GM18909 (cell line): ENCODE measurements around the gene SLC25A33.
"Not testable (repeated sequence)": the region's sequence is repeated elsewhere in the genome, so short reads cannot be mapped to it uniquely, and the experiment has no call there.

Source experiments
- ATAC-seq: cut with Tn5 transposase; IDR thresholded peaks from one replicate; pipeline ENCODE4 v1.9.1; 2021; ENCODE audit warnings: mild to moderate bottlenecking; ENCODE audit not compliant: unreplicated experiment, poor library complexity

The SLC25A33 gene, protein sequence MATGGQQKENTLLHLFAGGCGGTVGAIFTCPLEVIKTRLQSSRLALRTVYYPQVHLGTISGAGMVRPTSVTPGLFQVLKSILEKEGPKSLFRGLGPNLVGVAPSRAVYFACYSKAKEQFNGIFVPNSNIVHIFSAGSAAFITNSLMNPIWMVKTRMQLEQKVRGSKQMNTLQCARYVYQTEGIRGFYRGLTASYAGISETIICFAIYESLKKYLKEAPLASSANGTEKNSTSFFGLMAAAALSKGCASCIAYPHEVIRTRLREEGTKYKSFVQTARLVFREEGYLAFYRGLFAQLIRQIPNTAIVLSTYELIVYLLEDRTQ

GRCh38 chr1:9539165-9539828, at the start of gene SLC25A33:
Gene SLC25A33 (plus strand): TSS chr1:9539465. CDS start chr1:9539692, 227 bp downstream.
- ATAC-seq, result peak; percentile 93

DNA sequence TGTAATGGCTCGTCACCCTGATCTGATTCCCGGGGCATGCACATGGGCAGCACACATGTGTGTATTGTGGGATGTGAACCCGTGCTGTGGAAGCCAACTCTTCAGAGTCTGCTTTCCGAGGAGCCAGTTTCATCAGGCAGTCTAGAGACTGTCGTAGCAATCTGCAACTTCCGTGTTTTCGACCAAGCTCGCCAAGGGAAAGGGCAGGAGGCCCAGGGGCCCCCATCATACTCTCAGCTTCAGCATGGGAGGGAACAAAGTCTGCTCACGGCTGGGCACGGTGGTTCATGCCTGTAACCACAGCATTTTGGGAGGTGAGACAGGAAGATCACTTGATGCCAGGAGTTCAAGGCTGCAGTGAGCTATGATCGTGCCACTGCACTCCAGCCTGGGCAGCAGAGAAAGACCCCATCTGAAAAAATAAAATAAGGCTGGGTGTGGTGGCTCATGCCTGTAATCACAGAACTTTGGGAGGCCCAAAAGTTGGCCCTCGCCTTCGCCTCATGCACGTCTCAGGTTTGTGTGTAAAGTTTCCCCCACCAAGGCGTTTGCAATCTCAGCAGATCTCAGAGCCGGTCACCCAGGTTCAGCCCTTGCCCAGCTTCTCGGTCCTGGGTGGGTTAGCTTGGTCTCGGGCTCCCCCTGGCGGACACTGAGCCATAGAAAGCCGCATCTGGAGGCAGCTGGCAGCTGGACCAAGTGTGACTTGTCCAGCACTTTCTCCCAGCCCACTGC, 48.5 kb upstream of the SLC25A33 start:
- no peak for ATAC-seq

DNA sequence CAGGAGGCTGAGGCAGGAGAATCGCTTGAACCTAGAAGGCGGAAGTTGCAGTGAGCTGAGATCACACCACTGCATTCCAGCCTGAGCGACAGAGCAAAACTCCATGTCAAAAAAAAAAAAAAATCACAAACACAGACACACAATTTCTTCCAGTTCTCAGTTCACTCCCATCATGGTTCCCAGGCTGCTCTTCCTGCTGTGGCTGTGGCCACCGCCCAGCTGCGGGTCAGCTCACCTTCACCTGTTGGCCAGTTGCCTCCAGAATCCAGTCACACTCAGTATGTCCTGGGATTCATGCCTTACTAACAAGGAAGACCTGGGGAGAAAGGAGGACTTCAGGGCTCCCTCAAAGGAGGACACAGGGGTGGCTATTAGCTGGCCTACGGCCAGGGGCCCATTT, 45.9 kb upstream of the SLC25A33 start:
- ATAC-seq, result no peak

DNA sequence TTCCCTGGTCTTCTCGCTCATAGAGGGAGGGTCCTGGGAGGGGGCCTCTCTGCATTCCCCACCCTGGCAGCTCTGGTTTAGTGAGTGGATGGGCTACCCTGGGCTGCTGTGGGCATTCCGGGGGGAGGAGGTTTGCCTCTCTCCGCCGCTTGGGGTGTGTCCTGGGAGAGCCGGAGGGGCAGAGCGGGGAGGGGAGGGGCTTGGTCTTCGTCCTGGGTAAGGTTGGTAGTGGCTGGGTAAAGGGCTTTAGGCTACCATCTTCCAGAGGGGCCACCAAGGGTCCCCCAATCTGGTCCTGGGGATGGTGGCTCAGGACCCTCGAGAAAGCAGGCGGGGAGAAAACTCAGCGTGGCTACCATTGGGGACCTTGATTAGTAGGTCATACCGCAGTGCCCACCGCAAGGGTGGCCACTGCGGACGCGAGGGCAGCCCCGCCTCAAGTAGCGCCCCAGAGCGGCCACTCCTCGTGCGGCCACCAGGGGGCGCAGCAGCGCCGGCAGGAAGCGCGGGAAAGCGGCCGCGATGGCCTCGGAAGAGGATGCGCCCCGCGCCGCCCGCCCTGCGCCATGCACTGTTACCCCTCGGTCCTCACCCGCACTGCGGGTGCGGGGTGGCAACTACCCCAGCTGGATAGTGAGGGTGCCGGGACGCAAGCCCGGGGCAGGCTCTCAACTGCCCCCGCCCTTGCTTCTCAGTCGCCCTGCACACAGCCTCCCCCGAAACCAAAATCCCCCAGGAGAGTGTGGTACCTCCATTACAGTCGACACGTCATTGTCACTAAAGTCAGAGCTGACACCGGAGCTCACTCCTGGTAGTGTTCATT, 44.1 kb upstream of the SLC25A33 start:
- no peak for ATAC-seq

DNA sequence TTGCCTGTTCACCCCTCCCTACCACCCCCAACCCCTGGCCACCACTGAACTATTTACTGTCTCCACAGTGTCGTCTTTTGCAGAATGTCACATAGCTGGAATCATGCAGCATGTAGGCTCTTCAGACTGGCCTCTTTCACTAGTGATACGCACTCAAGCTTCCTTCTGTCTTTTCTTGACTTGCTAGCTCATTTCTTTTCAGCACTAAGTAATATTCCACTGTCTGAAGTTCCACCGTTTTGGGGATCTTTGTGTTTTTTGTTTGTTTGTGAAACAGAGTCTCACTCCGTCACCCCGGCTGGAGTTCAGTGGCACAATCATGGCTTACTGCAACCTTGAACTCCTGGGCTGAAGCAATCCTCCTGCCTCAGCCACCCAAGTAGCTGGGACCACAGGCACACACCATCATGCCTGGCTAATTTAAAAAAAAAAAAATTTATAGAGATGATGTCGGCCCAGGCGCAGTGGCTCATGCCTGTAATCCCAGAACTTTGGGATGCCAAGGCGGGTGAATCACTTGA, 43.4 kb upstream of the SLC25A33 start:
- ATAC-seq, result no peak

GRCh38 chr1:9500756-9501754, 38.2 kb upstream of the SLC25A33 start:
- ATAC-seq, result no peak

GRCh38 chr1:9503001-9503675, 36.1 kb upstream of the SLC25A33 start:
- ATAC-seq, result no peak

DNA sequence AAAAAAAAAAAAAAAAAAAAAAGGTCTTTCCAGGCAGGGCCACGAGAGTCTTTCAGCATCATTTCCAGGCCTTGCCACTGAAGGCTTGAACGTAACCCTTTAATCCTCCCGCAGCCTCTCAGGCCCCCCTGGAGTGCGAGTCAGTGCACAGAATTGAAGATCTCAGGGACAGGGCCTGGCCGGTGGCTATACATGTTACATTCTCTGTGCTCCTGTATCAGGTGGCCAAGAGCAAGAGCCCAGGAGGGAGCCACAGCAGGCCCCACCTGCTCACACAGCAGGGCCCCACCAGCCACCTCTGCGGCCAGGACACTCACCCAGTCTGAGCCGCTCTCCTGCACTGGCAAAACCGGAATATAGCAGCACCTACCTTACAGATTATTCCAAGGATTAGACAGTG, 34.1 kb upstream of the SLC25A33 start:
- ATAC-seq, result no peak

DNA sequence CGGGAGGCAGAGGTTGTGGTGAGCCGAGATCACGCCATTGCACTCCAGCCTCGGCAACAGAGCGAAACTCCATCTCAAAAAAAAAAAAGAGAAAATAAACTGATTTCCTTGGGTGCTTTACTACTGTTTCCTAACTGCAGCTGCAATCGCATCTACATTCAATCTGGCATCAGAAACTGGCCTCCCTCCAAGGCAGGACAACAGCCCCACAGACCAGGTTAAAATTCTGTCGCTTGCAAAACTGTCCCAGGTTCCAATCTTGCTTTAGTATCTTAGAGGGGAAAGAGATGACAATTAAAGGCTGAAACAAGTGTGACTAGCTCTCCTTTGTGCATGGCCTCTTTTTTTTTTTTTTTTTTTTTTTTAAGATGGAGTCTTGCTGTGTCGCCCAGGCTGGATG, 32.4 kb upstream of the SLC25A33 start:
- ATAC-seq, result no peak

- ATAC-seq, result no peak
These were observed 29.1 kb upstream of the SLC25A33 start for GRCh38 chr1:9510130-9510529.

- not testable (repeated sequence) for ATAC-seq
These were observed 23.7 kb upstream of the SLC25A33 start for GRCh38 chr1:9515550-9515949.

GRCh38 chr1:9518454-9518998, 20.7 kb upstream of the SLC25A33 start:
- ATAC-seq, result no peak

- no peak for ATAC-seq
These were observed 18.9 kb upstream of the SLC25A33 start for GRCh38 chr1:9520411-9520810.

GRCh38 chr1:9529190-9529589, 10.1 kb upstream of the SLC25A33 start:
- ATAC-seq, result no peak

- no peak for ATAC-seq
These were observed 8.9 kb upstream of the SLC25A33 start for GRCh38 chr1:9530320-9530719.

DNA sequence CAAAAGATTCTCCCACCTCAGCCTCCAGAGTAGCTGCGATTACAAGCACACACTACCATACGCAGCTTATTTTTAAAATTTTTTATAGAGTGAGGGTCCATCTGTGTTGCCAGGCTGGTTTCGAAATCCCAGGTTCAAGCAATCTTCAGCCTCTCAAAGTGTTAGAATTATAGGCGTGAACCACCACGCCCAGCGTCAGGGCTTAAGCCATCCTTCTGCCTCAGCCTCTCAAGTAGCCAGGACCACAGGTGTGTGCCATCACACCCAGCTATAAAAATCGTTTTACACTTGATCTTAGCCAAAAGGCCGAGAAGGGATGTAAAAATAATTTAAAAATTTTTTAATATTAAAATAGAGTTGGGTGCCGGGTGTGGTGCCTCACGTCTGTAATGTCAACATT, 4.3 kb upstream of the SLC25A33 start:
- ATAC-seq, result no peak

GRCh38 chr1:9536301-9536700, 3.0 kb upstream of the SLC25A33 start:
- no peak for ATAC-seq
